Endometrial microvascular endothelial cells (primary cell): ENCODE data around the gene CPNE4. TPM values are rescaled to one million over a fixed set of nuclear protein-coding genes. Genes with fewer than 3 reads are reported as not detected.

Experiments used
- in situ Hi-C: cut with HindIII; loops from 2 replicates; pipeline ENCODE4 v1.10.0; 2017; ENCODE audit warnings: low sequenced_read_pairs, low pct_unique_long_range_greater_than_20kb; ENCODE audit errors: inconsistent ontology term
- total RNA-seq: library from RNA; depleted of rRNA; stranded (reverse); fragments of >200 nt; gene quantifications from one replicate; pipeline ENCODE4 v1.2.3, GENCODE V29; 2015; ENCODE audit errors: inconsistent ontology term

The CPNE4 gene
- total RNA-seq, 1 donor from 2014 or later = not detected

DNA sequence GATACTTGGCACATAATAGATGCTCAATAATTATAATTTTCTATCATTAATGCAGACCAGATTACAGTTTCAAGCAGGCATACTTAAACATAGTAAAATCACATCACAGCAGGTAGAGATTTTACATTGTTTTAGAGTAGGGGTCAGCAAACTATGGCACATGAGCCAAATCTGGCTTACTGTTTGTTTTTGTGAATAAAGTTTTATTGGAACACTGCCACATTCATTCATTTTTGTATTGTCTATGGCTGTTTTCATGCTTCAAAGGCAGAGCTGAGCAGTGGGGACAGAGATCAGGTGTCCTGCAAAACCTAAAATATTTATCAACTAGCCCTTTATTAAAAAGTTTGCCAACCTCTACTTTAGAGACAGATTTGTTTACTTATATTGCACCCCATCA, 342.5 kb downstream of the CPNE4 start:
- in situ Hi-C loops = no loop called here

DNA sequence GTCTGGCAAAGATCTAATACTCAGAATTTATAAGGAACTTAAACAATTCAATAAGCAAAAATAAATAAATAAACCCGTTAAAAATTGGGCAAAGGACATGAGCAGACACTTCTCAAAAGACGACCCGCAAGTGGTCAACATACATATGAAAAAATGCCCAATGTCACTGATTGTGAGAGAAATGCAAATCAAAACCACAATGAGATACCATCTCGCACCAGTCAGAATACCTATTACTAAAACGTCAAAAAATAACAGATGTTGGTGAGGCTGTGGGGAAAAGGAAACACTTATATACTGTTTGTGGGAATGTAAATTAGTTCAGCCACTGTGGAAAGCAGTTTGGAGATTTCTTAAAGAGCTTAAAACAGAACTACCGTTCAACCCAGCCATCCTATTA, 344.0 kb downstream of the CPNE4 start:
- in situ Hi-C loops = no loop called here

DNA sequence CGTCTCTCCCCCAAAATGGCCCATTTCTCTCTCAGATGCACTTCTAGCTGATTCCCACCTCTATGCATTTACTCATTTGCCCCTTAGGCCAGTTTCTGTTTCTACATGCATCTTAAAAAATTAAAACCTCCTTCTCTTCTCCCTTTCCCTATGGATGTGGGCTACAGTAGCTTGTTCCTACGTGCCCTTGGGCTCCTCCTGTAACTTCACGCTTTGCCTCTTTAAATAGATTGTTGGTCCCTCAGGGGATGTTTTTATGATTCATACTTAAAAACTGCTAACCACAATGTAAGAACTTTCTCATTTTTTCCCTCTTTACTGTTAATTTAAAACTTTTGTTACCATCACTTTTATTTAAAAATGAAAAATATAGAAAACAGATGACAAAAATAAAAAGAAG, 346.4 kb downstream of the CPNE4 start:
- in situ Hi-C loops = no loop called here

DNA sequence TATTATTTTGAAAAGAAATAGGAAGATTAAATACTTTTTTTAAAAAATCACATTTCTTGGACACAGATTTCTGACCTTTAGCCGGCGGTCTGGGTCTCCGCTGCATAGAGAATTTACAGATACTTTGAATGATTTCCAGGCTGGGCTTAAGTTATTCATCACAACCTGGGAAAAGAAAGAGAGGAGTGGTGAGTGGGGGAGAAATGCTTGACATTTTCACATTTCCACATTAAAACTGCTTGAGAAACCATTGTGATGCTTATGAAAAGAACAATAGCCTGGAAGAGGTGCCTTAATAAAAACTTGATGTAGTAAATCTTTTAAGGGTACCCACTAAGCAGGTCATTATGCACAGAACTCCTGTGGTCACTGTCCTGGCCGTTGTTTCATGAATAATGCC, 365.2 kb downstream of the CPNE4 start:
- in situ Hi-C loops = no loop called here

DNA sequence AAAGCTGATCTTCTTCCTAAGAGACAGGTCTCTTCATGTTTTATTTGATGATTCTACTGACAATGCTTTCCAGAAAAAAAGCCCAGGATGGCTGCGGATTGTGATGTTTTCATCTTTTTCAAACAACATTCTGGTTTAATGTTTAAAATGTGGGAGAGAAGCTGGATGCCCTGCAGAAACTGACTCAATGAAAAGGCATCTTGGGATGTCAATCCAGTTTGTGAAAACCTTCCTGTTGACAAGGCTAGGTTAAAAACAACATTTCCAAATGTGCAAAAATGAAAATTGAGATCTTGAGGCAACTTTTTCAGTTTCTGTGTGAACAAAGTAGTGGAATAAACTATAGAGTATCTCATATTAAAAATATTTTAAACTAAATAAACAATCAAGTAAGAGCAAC, 376.0 kb downstream of the CPNE4 start:
- in situ Hi-C loops = no loop called here

DNA sequence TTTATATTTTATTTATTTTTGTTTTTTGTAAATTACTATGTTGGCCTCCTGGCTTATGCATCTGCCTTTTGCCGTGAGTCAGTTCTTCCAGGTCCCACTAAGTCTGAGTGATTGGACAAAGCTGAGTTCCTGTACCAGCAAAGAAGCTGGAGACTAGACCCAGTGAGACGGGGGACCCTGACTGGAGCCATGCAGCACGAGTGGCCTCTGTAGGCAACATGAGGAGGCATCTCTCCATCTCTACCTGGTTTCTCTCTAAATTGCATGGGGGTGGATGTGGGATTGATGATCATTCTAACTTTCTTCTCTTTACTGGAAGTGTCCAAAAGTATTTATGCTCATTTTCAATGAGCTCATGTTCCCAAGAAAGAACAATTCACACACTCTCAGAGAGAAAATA, 376.7 kb downstream of the CPNE4 start:
- in situ Hi-C loops = no loop called here

DNA sequence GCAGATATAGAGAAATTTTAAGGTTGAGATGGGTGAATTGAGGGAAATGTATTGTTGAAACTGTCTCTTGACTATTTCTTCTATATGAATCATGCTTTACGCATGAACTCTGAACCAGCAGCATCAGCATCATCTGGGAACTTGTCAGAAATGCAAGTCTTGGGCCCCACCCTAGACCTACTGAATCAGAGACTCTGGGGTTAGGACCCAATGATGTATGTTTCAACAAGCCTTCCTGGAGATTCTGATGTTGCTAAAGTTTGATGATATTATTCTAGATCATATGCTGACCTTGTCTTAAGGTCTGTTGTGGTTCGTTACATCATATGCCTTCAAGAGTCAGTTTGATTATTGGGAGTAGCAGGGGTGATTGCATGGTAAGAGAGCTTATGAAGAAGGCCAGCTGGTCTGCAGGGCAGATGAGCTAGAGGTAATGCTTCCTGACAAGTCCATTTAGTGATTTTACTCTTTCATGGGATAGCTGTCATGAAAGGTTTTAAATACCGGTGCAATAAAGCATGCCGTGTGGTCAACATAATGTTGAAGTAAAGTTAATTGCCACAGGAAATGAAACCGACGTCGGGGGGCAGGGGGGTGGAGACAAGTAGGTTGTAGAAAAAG, 379.6 kb downstream of the CPNE4 start:
- in situ Hi-C loops = no loop called here

DNA sequence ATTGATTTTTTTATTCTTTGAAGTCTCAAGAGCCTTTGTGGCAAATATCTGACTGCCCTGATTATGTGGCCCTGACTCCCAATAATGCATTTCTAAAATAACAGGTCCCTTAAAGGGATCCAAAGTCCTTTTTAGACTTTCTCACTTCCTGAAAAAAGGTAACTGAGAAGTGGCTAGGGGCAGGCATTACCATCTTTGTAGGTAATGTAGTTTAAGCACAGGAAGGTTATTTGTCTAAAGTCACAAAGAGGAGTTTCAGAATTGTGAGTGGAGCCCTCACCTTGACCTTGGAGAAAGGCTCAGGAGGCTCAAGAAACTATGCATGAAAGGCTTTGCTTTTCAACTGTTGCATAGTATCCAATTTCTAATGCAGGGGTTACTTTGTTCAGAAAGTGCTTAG, 389.2 kb downstream of the CPNE4 start:
- in situ Hi-C loops = no loop called here

DNA sequence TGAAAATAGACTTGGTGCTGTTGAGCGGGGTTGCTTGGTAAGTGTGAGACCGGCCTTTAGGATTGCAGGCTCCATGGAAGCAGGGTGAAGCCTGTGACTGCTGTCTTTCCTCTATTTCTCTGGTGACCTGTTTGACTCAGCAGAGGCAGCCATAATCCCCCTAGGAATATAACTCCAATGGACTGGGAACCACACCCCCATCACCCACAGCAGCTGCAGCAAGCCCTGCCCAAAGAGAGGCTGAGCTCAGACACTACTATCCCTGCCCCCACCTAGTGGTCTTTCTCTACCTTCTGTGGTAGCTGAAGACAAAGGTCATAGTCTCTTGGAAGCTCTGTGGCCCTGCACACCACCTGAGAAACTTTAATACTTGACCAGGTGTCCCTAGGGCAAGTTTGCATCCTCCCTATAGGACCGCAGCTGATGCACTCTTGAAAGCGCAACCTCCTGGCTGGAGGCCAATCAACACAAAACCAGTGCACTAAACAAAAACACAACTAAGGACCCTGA, 398.5 kb downstream of the CPNE4 start:
- in situ Hi-C loops = no loop called here

DNA sequence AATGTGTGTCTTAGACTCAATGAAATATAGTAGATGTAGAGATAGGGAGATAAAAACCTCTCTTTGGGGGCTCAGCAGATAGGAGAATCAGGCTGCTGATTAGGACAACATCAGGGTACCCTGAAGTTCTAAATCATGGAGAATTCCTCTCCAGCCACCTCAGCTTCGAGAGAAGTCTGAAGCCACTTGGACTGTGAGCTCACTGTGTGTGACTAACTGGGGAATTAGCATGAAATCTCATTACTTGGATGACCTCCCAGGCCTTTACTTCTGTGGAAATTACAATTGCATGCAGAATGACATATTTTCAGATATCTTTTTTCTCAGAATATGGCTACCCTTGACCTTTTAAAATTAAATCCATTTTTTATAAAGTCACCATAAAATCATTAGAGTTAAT, 404.0 kb downstream of the CPNE4 start:
- in situ Hi-C loops = no loop called here

DNA sequence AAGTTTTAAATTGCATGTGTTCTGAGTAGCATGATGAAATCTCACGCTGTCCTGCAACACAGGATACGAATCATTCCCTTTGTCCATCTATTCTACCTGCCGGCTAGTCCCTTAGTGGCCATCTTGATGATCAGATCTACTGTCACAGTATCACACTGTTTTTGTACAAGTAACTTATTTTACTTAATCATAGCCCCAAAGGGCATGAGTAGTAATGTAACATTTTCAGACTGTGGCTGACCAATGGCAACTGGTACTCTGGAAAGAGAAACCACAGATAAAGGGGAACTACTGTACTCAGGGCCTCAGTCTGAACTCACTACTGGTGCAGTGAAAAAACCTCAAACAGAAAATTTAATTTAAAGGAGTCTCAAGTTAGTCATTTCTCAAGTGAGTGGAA, 404.7 kb downstream of the CPNE4 start:
- in situ Hi-C loops = no loop called here

DNA sequence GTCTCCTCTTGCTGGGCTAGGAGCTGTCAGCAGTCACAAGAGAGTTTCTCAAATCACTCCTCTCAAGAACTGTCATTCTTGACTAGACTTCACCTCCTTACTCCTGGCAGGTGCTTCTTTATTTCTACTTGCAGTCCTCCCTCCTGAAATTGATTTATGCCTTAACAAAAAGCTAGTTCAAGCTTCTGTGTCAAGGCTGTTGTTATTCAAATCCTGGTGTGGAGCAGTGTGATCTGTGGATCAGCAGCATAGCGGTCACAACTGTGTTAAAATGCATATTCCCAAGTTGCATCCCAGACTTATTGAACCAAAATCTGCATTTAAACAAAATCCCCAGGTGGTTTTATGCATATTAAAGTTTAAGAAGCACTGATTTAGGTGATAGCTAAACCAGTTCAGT, 411.4 kb downstream of the CPNE4 start:
- in situ Hi-C loops = no loop called here

DNA sequence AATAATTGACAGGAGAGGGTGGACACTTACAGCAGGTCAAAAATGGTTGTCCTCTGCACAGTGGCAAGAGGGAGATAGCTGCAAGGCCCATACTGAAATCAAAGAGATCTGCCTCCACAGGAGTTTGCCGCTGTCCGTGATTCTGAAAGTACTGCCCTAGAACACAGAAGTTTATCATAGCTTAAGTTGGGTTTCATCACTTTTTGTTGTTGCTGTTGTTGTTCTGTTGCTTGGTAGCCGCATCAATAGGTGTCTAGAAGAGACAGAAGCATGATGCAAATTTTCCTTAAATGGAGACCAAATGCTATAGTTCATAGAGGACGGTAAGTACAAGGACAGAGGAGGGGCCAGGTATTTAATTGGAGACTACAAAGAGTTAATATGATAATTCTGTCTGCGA, 412.1 kb downstream of the CPNE4 start:
- in situ Hi-C loops = no loop called here

DNA sequence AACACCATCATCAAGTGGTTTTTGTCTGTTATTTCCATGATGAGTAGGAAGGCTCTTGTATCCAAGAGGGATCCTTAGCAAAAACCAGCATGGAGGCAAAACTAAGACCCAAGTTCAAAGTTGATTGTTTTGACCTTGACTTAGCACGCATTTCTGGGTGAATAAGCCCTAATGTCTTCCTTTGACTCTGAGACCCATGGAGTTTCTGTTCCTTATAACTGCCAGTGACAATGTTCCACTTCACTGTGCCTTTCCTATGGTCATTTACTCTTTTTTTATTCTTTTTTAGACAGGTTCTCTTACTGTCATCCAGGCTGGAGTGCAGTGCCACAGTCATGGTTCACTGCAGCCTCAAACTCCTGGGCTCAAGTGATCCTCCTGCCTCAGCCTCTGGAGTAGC, 413.8 kb downstream of the CPNE4 start:
- in situ Hi-C loops = no loop called here

DNA sequence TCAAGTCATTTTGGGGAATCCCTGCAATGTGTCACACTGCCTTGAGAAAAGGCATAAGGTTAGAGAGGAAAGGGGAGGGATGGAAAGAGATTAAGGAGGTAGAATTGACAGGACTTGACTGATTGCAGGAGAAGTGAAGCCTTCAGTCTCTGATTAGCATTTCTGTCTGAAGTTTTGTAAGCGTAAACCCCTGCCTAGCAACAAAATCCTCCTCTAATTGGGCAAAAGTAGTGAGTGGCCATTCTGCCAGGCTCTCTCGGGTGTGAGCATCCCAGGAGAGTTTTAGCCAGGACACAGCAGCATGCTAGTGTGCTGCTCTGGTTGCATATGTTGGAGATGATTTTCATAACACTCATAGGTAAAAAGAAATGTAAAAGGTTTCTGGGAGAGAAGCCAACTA, 415.0 kb downstream of the CPNE4 start:
- in situ Hi-C loops = no loop called here

DNA sequence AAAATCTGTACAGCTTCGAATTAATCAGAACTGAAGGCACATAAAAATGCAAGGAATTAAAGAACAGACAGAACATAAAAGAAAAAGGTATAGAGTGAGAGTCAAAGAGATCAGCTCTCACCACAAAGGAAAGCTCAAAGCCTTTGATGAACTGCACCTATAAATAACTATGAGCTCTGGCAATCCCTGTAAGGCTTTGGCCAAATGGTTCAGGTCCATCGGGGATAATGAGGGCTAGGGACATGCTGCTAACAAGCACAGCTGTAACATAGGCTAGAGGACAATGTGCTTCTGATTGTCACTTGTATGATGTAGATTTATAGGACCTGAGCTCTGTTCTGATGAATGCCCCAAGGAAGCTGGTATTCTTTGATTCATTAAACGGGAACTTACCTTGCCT, 418.1 kb downstream of the CPNE4 start:
- in situ Hi-C loops = no loop called here

DNA sequence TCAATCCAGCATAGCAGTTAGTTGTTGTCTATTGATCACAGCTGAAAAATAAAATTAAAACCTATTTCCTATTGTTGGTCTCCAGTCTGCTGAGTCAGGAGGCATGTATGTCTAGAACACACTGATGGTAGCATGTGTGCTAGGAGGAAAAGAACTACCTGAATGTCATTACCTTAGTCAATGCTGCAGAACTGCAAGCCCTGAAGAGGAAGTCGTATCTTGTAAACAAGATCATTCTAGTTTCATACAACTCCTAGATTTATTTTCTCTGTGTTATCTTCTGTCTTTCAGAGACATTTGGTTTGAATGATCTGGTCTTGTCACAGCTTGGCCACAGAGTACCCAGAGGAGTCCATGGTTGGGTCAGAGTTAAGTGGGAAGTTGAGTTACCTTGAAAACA, 422.1 kb downstream of the CPNE4 start:
- in situ Hi-C loops = no loop called here

DNA sequence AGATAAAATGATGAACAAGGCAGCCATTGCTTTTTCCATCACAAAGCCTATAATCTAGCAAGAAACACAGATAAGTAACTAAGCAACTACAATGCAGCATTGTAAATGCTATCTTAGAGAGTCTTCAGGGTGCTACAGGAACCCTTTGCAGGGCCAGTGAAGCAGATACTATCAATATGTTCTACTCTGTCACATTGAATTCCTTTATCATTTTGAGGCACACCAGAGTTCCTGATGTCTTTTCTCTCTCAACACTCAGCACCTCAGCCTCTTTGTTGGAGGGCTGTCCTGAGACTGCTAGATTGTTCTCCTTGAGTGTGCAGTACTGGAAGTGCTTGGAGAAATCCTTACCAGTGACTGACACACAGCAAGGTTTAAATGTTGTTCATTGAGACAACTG, 424.6 kb downstream of the CPNE4 start:
- in situ Hi-C loops = no loop called here

DNA sequence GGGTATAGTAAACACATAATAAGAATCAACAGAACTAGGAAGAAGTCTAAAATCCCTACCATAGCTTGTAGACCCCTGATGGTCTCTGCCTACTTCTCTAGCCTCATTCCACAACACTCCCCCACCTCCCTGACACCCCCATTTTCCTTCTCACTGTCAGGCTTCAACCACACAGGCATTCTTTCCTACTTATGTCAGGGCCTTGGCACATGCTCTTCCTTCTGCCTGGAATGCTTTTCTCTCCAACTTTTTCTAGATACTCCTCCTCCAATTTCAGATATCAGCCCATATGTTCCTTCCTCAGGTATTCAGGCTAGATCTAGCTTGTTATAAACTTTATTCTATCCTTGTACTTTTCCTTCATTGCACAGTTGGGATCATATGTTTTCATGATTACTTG, 426.1 kb downstream of the CPNE4 start:
- in situ Hi-C loops = no loop called here

DNA sequence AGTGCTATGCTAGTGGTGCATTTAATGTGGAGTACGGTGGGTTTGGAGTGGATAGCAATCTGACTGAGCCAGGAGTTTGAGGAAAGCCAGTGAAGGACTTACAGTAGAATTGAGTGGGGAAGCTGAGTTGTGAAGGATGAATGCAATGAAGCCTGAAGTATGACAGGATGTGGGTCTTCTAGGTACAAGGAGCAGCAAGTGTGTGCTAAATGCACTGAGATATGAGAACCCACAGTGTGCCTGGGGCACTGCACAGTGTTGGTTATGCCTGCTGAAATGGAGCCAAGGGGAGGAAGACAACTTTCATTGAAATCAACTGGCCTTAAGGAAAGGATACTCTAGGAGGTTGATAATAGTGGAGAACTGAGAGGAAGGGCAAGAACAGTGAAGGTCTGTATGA, 426.5 kb downstream of the CPNE4 start:
- in situ Hi-C loops = no loop called here

DNA sequence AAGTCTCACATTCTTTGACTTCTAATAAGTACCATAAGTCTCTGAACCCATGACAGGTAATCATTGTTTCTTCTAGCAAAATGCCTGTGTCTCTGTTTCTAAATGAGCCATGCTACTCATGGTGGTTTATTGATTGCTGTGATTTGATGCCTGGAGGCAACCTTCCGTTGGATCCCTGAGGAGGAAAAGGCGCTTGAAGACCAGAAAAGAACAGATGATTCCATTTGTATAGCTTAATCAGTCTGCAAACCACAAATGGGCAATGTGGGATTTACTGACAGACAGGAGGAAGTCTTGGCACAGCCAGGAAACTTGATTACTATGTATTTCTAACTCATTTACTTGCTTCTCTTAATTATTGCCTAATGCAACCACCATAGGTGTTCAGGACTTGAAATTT, 428.9 kb downstream of the CPNE4 start:
- in situ Hi-C loops = no loop called here
